HG02588 (cell line): Measurements from ENCODE around the gene H1-8.

Experiments
- ATAC-seq: cut with Tn5 transposase; IDR thresholded peaks from one replicate; pipeline ENCODE4 v1.9.1; 2021; ENCODE audit warnings: mild to moderate bottlenecking, moderate library complexity; ENCODE audit not compliant: unreplicated experiment

H1-8 gene

GRCh38 chr3:129555153-129555550 is 12.2 kb downstream of the H1-8 start:
- ATAC-seq = no peak

DNA sequence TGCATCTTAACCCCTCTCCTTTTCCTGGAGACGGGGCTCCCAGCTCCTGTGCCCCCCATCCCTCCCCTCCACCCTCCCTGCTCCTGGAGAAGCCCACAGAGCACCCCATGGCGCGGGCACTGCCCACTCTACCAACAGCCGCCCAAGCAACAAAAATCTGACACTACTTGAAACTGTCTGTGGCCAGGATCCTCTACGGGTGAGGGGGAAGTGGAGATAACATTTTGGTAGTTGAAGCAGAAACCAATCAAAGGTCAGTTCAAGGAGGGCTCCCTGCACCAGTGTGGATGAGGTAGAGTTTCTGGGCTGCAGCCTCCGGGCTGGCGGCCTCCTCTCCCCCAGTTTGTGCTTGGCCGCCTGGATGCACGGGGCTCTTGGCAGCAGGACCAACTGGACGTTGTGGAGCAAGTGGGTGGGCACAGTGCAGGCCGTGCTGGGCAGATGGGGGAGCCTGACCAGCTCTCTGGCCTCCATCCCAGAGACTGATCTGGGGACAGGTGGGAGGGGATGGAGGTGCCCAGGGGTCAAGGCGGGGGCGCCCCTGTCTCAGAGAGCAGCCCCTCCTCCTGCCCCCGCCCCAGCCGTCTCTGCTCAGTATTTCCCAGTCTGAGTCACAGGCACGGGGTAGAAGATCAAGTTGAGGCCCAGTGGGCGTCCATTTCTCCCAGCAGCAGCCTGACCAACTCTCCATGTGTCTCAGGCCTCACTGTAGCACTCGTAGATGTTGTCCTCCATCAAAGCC is 12.8 kb downstream of the H1-8 start:
- no peak for ATAC-seq

DNA sequence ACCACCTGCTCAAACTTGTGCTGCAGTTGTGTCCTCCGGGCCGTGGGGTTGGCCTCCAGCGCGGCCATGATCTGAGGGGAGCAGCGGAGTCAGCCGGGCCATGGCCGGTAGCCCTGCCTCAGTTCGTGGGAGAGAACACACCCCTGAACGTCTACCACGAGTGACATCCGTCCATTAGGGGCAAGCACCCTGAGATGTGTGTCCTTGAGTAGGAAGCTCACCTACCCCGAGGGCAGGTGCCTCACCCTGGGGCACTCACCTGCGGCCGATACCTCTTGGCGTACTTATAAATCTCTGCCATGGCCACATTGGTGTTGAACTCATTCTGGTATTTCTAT is 13.4 kb downstream of the H1-8 start:
- ATAC-seq = no peak

DNA sequence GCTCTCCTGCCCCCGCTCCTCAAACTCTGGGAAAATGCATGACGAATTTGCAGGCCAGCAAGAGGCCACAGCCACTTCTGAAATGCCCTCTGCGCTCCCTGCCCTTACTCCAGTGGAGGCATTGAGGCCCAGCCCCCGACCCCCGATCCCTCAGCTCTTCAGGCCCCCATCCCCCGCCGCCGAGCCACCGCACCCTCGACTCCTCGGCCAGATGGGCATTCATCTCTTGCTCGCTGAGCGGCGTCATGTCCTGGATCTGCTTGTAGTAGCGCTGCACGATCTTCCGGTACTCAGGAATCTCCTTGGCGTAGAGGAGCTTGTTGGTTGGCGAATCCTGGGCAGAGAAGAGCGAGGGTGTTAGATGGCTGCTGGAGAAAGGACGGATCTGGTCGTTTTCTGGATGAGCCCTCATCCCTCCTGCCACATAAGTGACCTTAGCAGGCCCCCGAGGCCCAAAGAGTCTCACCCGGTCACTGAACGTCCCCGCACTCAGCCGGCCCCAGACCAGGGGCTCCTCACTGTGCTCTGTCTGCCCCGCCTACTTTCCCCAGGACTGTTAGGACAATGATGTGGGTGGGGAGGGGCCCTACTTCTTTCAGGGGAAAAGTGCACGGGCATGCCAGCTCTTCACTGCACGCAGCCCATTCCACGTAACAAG is 14.0 kb downstream of the H1-8 start:
- no peak for ATAC-seq

DNA sequence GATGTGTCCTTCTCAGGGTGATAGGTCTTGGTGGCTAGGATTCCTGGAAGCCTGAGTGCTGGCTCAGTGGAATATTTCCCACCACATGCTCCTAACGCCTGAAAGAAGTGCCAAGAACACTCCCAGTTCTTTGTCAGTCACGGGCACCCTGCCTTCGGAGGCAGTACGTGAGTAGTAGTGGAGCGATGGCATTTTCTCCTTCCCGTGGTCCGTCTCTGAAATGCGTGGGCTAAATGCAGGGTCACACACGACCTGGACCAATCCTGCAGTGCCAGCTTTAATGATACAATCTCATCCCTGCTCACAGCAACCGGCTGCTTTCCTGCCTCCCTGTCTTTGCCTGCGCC is 14.5 kb downstream of the H1-8 start:
- ATAC-seq = no peak

- ATAC-seq = no peak
These were observed 15.3 kb downstream of the H1-8 start for GRCh38 chr3:129558081-129558771.

GRCh38 chr3:129558772-129559564 is 16.0 kb downstream of the H1-8 start:
- no peak for ATAC-seq

- ATAC-seq = no peak
These were observed 16.6 kb downstream of the H1-8 start for GRCh38 chr3:129559565-129560079.

GRCh38 chr3:129560269-129560787 is 17.4 kb downstream of the H1-8 start:
- no peak for ATAC-seq

- ATAC-seq = no peak
These were observed 18.1 kb downstream of the H1-8 start for GRCh38 chr3:129560911-129561594.

DNA sequence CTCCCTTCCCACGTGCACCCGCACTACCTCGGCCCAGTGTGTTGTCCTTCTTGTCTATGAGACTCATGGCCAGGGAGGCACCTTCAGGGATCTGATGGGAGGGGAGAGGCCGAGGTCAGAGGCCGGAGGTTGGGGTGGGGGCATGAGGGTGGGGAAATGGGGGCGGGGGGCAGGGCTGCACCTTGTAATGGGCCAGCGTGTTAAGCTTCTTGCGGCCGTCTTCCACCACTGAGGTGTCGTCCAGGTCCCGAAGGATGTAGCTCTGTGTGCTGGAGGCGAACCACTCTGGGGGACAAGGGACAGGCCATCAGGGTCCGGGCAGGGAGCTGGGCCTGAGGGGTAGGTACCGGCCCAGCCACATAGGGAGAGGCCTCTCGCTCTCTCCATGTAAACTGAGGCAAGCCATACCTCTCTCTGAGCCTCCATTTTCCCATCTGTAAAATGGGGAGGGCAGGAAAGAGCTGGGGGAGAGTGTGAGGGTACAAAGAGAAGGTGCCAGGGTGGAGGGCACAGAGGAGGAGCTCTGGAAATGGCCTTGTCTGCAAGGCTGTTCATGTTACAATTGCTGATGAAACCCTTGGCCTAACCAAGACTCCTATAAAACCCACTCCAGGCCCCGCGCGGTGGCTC is 18.8 kb downstream of the H1-8 start:
- ATAC-seq = no peak

DNA sequence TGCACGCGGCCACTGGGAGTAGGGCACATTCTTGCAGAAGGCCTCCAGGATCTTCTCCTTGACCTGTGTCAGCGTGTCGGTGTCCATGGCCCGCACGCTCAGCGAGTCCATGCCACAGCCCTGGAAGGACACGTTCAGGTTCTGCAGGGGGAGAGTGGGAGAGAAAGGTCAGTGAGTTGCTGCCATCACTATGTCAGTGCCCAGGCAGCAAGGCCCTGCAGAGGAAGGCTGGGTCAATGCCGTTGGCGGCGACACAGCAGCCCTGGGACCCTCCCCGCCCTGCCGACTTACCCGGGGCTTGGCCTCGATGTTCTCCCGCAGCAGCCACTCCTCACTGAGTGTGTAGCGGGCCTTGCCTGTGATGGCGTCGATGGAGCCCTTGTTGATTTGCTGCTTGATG is 19.8 kb downstream of the H1-8 start:
- no peak for ATAC-seq

DNA sequence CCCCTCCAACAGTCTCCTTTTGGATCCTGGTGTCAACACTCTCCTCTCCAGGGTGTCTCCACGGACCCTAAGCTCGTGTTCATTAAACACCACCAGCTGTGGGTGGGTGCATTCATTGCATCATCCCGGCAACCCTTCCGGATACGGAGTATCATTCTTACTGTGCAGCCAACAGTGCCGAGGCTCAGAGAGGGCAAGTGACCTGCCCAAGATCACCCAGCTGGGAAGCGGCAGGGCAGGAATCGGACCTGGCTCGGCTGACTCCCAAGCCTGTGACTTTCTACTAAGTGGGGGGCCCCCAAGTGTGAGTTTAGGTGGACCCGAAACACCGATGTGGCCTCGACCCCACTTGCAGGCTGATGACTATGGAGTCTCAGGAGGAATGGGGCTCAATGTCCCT is 20.4 kb downstream of the H1-8 start:
- no peak for ATAC-seq

DNA sequence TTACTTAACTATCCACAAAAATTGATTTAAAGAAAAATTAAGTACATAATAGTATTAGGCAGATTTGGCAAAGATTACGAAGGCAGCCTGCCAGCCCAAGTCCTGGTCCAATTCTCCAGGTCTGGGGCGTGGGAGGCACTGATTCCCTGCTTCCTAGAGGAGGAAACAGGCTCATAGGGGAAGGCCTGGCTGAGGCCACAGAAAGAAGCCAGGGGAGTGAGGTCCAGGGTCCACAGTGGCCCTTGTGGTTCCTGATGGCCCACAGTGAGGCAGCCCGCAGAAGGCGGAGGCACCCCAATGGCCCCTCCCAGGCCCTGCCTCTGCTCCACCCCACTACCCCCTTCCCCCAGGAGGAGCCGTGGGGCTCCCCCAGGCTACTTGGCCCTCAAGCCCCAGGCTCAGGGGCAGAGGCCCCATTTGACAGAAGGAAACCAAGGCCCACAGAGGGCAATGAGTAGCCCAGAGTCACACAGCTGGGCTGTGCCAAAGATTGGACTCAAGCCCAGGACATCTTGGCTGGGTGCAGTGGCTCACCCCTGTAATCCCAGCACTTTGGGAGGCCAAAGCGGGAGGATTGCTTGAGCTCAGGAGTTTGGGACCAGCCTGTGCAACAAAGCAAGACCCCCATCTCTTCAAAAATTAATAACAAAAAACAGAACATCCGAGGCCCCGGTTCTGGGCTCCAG is 21.0 kb downstream of the H1-8 start:
- no peak for ATAC-seq

DNA sequence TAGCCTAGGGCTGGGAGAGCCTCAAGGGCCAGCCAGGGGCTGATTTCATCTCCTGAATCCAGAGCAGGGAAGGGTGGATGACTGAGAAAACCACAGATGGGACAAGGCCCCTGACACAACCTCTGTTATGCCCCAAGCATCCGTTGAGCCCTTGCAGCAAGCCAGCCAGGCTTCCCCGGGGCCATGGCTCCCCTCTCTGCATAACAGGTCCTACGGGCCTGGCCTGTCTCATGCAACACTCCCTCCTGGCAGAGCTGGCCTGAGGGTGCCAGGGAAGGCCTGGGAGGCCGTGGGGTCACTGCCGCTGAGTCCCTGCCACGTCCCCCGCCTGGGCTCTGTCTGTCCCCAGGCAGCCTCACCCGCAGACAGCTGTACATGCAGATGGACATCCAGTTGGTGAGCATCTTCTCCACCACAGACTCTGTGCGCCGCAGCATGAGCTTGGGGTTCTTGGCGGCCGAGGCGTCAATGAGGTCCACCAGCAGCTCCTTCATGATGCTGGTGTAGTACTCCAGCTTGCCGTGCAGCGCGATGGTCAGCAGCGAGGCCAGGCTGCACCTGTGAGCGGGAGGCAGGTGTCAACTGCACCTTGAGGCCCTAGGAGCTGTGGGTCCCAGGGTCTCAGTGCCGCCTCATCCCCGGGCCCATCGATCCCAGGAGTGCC is 22.1 kb downstream of the H1-8 start:
- ATAC-seq = no peak

- ATAC-seq = no peak
These were observed 22.9 kb downstream of the H1-8 start for GRCh38 chr3:129565902-129566301.

DNA sequence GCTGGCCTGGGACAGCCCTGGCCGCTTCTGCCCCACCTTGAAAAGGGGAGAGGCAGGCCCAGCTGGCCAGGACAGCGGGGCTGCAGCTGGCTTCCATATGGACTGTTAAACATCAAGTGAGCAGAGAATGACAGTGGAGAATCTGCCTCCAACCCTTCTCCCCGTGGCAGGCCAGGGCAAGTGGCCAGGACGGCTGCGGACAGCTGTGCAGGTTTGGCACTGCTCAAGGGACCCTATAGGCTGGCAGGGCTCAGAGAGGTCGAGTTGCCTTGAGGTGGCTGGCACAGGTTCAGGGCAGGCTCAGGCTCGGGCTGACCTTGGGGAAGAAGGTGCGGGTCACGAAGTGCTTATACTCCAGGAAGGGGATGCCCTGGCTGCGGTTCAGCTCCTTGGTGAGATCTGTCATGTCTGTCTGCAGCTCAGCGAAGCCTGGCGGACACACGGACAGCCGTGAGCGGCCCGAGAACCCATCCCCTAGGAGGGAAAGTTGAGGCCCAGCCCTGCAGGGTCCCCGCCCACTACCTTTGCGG is 24.3 kb downstream of the H1-8 start:
- ATAC-seq = no peak

- no peak for ATAC-seq
These were observed 25.0 kb downstream of the H1-8 start for GRCh38 chr3:129567939-129568338.

DNA sequence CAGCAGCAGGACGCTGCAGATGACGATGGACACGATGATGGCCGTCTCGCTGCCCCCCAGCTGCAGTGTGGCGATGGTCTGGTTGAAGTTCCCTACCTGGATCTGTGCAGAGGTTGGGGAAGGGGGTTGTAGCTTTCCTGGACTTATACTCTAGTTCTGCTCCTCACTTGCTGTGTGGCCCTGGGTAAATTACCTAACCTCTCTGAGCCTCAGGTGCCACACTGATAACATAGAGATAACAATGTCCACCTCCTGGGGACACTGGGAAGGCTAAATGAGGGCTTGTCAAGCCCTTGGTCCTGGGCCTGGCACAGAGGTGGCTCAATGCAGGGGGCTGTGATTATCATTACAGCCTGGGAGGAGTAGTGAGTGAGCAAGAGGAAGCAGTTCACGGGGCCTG is 26.9 kb downstream of the H1-8 start:
- ATAC-seq = no peak
